ENCODE measurements around the gene ITGA1. TPM values are rescaled to one million over a fixed set of nuclear protein-coding genes. Genes with fewer than 3 reads are reported as not detected.
A peak's percentile ranks its signal among the peaks of the same experiment; 100 is the strongest.

The ITGA1 gene
- total and polyA plus RNA-seq, 2 of the 13 experiments (the other 11 are each of a cell fraction or from before 2014, with no cell fraction given) = 23.1 to 28.6 TPM

- TF ChIP-seq ARID5B (CRISPR knock-in tag; IDR thresholded peaks at IDR 0.05) (0 out of 2 replicates have a peak, but pooled peaks have one; percentile 24), SAP130 (CRISPR knock-in tag; IDR thresholded peaks at IDR 0.05; ENCODE audit: low read depth) (peak; percentile 66; the same call in 1 of the 2 replicates), ZNF543 (CRISPR knock-in tag; IDR thresholded peaks at IDR 0.05) (0 out of 2 replicates have a peak, but pooled peaks have one; percentile 11), ARID3A (IDR thresholded peaks at IDR 0.05; ENCODE audit: low read depth, low read length) (peak; percentile 20; the same call in 1 of the 2 replicates), HNRNPUL1 (IDR thresholded peaks at IDR 0.05; ENCODE audit: low read depth, low read length) (peak; percentile 80), MED1 (CRISPR knock-in tag; IDR thresholded peaks at IDR 0.05) (peak; percentile 22; the same call in 1 of the 2 replicates), ZNF24 (IDR thresholded peaks at IDR 0.05) (peak; percentile 75; the same call in 1 of the 2 replicates), HNF1A (IDR thresholded peaks at IDR 0.05; ENCODE audit: low read depth) (peak; percentile 88), HNF1A (CRISPR knock-in tag; IDR thresholded peaks at IDR 0.05; ENCODE audit: borderline replicate concordance) (peak; percentile 85; the same call in 1 of the 2 replicates), ZNF639 (CRISPR knock-in tag; conservative IDR thresholded peaks at IDR 0.05) (no peak), RARG (CRISPR knock-in tag; IDR thresholded peaks at IDR 0.05; ENCODE audit: low read depth) (no peak)
- TF ChIP-seq, protein P1, sequence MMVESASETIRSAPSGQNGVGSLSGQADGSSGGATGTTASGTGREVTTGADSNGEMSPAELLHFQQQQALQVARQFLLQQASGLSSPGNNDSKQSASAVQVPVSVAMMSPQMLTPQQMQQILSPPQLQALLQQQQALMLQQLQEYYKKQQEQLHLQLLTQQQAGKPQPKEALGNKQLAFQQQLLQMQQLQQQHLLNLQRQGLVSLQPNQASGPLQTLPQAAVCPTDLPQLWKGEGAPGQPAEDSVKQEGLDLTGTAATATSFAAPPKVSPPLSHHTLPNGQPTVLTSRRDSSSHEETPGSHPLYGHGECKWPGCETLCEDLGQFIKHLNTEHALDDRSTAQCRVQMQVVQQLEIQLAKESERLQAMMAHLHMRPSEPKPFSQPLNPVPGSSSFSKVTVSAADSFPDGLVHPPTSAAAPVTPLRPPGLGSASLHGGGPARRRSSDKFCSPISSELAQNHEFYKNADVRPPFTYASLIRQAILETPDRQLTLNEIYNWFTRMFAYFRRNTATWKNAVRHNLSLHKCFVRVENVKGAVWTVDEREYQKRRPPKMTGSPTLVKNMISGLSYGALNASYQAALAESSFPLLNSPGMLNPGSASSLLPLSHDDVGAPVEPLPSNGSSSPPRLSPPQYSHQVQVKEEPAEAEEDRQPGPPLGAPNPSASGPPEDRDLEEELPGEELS (CRISPR knock-in tag; IDR thresholded peaks at IDR 0.05) = 0 out of 2 replicates have a peak, but pooled peaks have one; percentile 11
- TF ChIP-seq, protein P2, sequence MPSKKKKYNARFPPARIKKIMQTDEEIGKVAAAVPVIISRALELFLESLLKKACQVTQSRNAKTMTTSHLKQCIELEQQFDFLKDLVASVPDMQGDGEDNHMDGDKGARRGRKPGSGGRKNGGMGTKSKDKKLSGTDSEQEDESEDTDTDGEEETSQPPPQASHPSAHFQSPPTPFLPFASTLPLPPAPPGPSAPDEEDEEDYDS (CRISPR knock-in tag; IDR thresholded peaks at IDR 0.05) = peak; percentile 61; the same call in 1 of the 2 replicates
Measured at GRCh38 chr5:52789378-52789777, 1.7 kb downstream of the ITGA1 start (continued).

Data from HepG2 (cell line).